ENCODE data around the gene DLGAP1. TPM values are rescaled to one million over a fixed set of nuclear protein-coding genes. Genes with fewer than 3 reads are reported as not detected.

The DLGAP1 gene
- total RNA-seq, 1 experiment from 2014 or later, result 0.39 TPM

DNA sequence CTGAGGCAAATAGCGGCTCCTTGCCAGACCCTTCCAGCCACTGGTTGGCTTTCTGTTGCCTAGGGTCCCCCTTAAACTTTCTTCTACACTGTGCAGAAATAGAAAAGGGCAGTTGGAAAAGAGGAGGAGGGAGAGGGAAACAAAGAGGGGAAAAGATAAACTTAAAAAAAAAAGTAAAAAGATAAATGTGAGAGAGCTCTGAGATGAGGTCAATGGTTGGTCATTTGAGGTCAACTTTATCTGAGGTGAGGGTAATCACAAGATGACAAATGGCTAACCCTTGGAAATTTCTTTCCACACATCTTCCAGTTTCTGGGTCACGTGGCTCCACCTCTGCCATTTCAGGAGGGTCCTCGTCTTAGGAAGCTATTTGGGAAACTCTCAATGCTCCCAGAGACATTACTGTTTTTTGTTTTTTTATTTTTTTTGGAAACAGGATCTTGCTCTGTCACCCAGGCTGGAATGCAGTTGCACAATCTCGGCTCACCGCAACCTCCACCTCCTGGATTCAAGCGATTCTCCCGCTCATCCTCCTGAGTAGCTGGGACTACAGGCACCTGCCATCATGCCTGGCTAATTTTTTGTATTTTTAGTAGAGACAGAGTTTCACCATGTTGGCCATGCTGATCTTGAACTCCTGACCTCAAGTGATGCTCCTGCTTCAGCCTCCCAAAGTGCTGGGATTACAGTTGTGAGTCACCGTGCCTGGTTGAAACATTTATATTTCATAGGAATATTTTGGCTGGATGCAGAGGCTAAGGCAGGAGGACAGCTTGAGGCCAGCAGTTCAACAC is 805.3 kb downstream of the DLGAP1 start:
- Histone ChIP-seq H3K79me2 (ENCODE audit: insufficient read depth, low read length) (peaks cover 9% of the 10 kb centered on the region), H3K27ac (ENCODE audit: low read depth, low read length) (peak overlapping the region; percentile 96), H3K9ac (ENCODE audit: low read length) (peak overlapping the region; percentile 88), H3K36me3 (ENCODE audit: control insufficient read depth in 1 of 2, insufficient read depth in 2 of 2, low read length in 2 of 2) (no peaks in the 10 kb centered on the region), H3K4me2 (ENCODE audit: low read length) (peak overlapping the region; percentile 56), H3K9me3 (ENCODE audit: control insufficient read depth in 1 of 2, insufficient read depth in 1 of 2, low read depth in 1 of 2, low read length in 2 of 2) (no peaks in the 10 kb centered on the region), H3K4me1 (ENCODE audit: control insufficient read depth in 1 of 2, insufficient read depth in 2 of 2, low read length in 2 of 2) (peaks cover 82 to 84% of the 10 kb centered on the region in 2 experiments), H3K4me3 (replicated peaks in 1 of 2; ENCODE audit: low read depth in 1 of 2, low read length in 2 of 2) (peak overlapping the region in 1 of 2 experiments; percentile 19; a peak in 2 of 4 replicates), H4K20me1 (ENCODE audit: insufficient read depth) (no peaks in the 10 kb centered on the region), H2AFZ (ENCODE audit: low read depth, low read length, poor library complexity, severe bottlenecking) (no peak overlapping the region), H3K27me3 (ENCODE audit: insufficient read depth, low read length) (no peaks in the 10 kb centered on the region), H3K9me2 (ENCODE audit: insufficient read depth) (no peaks in the 10 kb centered on the region)
- DNase-seq (ENCODE audit: low read depth, low spot score), result no peak
- ChIA-PET RAD21 (ENCODE audit: low non-redundant PET in 1 of 2, low total read pairs in 2 of 2, uncharacterized antibody in 2 of 2, unreplicated experiment in 2 of 2) (interaction anchor here in 1 of 2 experiments (1.0 to 1.6 kb wide), 2 partner anchors 32 to 47 kb away, joined by 3 to 6 read pairs; no protein-coding TSS in a partner anchor), POLR2A (interaction anchor here (1.4 to 10.6 kb wide), 8 partner anchors 9 to 55 kb away, joined by 5 to 266 read pairs (median 29); no protein-coding TSS in a partner anchor), CTCF (interaction anchor here (1.3 kb wide), 1 partner anchor 15 kb away, joined by 3 read pairs; no protein-coding TSS in a partner anchor)
- ATAC-seq, result peak; percentile 28
- intact Hi-C loops (cut with micrococcal nuclease), result loop anchor here (5.0 kb wide), 1 partner anchor 203 kb away; no protein-coding TSS in a partner anchor
- no TSS peak for BruUV-seq (replicated peaks)
- TF ChIP-seq CBX3 (IDR thresholded peaks at IDR 0.05; ENCODE audit: low read depth) (no peak), YY1 (IDR thresholded peaks at IDR 0.05; ENCODE audit: extremely low read depth, insufficient replicate concordance, low read depth, low read length) (no peak)

DNA sequence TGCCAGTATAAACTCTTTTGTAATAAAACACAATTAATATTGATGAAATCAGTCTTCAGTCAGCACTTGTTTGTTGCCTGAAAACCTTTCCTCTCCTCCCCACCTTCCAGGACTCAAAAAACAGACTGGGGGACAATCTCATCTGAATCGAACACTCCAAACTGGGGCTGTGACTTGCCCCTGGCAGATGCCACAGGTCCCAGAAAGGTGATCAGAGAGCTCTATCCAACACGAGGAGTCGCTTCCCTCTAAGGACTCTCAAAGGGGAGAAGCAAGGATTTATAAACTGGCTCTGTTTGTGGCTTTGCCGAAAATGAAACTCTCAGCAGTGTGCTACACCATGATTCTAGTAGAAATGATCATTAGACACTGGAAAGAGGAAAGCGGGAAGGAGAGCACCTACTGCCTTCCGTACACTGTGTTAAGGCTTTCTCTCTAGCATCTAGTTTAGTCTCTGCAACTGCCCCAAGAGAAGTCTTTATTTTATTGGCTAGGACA is 805.9 kb downstream of the DLGAP1 start:
- TSS peak; percentile 10 for BruUV-seq (replicated peaks)
- CTCF ChIA-PET, result interaction anchor here (1.3 kb wide), 1 partner anchor 16 kb away, joined by 3 read pairs; no protein-coding TSS in a partner anchor

More for the DNA sequence above, 805.9 kb downstream of the DLGAP1 start:
- peak overlapping the region in 1 of 2 experiments; percentile 19; a peak in 2 of 4 replicates for H3K4me3 ChIP-seq (replicated peaks in 1 of 2; ENCODE audit: low read depth in 1 of 2, low read length in 2 of 2)
- H3K36me3 ChIP-seq (ENCODE audit: control insufficient read depth in 1 of 2, insufficient read depth in 2 of 2, low read length in 2 of 2), result no peaks in the 10 kb centered on the region
- ATAC-seq (peak; percentile 27), DNase-seq (ENCODE audit: low read depth, low spot score) (no peak)
- no peaks in the 10 kb centered on the region for H3K27me3 ChIP-seq (ENCODE audit: insufficient read depth, low read length)
- peak overlapping the region; percentile 96 for H3K27ac ChIP-seq (ENCODE audit: low read depth, low read length)
- intact Hi-C loops (cut with micrococcal nuclease), result no loop called here
- ChIA-PET RAD21 (ENCODE audit: low non-redundant PET in 1 of 2, low total read pairs in 2 of 2, uncharacterized antibody in 2 of 2, unreplicated experiment in 2 of 2) (interaction anchor here in 1 of 2 experiments (1.6 kb wide), 1 partner anchor 31 kb away, joined by 6 read pairs; no protein-coding TSS in a partner anchor), POLR2A (interaction anchor here (0.6 to 10.6 kb wide), 7 partner anchors 10 to 54 kb away, joined by 3 to 266 read pairs (median 42); no protein-coding TSS in a partner anchor)
- H3K4me2 ChIP-seq (ENCODE audit: low read length), result peak overlapping the region; percentile 56
- H3K9me2 ChIP-seq (ENCODE audit: insufficient read depth), result no peaks in the 10 kb centered on the region
- H3K4me1 ChIP-seq (ENCODE audit: control insufficient read depth in 1 of 2, insufficient read depth in 2 of 2, low read length in 2 of 2), result peaks cover 76 to 78% of the 10 kb centered on the region in 2 experiments
- no peak overlapping the region for H2AFZ ChIP-seq (ENCODE audit: low read depth, low read length, poor library complexity, severe bottlenecking)
- TF ChIP-seq CEBPB (IDR thresholded peaks at IDR 0.05; ENCODE audit: low read depth) (no peak), EGR1 (IDR thresholded peaks at IDR 0.05; ENCODE audit: low read depth) (no peak), POLR2AphosphoS5 (IDR thresholded peaks at IDR 0.05; ENCODE audit: low read depth, low read length) (0 out of 2 replicates have a peak, but pooled peaks have one; percentile 14), YY1 (IDR thresholded peaks at IDR 0.05; ENCODE audit: extremely low read depth, insufficient replicate concordance, low read depth, low read length) (peak; percentile 3), POLR2A (IDR thresholded peaks at IDR 0.05; ENCODE audit: borderline replicate concordance, extremely low read depth, insufficient read depth, insufficient read length) (no peak), SRF (IDR thresholded peaks at IDR 0.05; ENCODE audit: low read depth) (no peak), ELF1 (IDR thresholded peaks at IDR 0.05; ENCODE audit: borderline replicate concordance, low read depth) (no peak), EZH2 (IDR thresholded peaks at IDR 0.05) (no peak)
- TF ChIP-seq, protein P1, sequence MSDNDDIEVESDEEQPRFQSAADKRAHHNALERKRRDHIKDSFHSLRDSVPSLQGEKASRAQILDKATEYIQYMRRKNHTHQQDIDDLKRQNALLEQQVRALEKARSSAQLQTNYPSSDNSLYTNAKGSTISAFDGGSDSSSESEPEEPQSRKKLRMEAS (IDR thresholded peaks at IDR 0.05), result no peak
- peak overlapping the region; percentile 88 for H3K9ac ChIP-seq (ENCODE audit: low read length)
- H4K20me1 ChIP-seq (ENCODE audit: insufficient read depth), result no peaks in the 10 kb centered on the region
- H3K79me2 ChIP-seq (ENCODE audit: insufficient read depth, low read length), result peaks cover 9% of the 10 kb centered on the region
- H3K9me3 ChIP-seq (ENCODE audit: control insufficient read depth in 1 of 2, insufficient read depth in 1 of 2, low read depth in 1 of 2, low read length in 2 of 2), result no peaks in the 10 kb centered on the region

Measured in HCT116 (cell line).